ENCODE measurements around the gene ZCWPW2.

ZCWPW2 gene

GRCh38 chr3:28376424-28376823, 27.9 kb downstream of the ZCWPW2 start:
- DNase-seq (ENCODE audit: low read depth) = peak; percentile 78

- DNase-seq (ENCODE audit: low read depth) = no peak
Observed at GRCh38 chr3:28386049-28386448, 37.5 kb downstream of the ZCWPW2 start.

- no peak for DNase-seq (ENCODE audit: low read depth)
Observed at GRCh38 chr3:28388978-28389377, 40.5 kb downstream of the ZCWPW2 start.

- no peak for DNase-seq (ENCODE audit: low read depth)
Observed at GRCh38 chr3:28399206-28399605, 50.7 kb downstream of the ZCWPW2 start.

GRCh38 chr3:28406241-28406640, 57.7 kb downstream of the ZCWPW2 start:
- DNase-seq (ENCODE audit: low read depth) = no peak

GRCh38 chr3:28449398-28449797, 100.9 kb downstream of the ZCWPW2 start:
- DNase-seq (ENCODE audit: low read depth) = no peak

GRCh38 chr3:28462866-28463265, 114.3 kb downstream of the ZCWPW2 start:
- no peak for DNase-seq (ENCODE audit: low read depth)

- no peak for DNase-seq (ENCODE audit: low read depth)
Observed at GRCh38 chr3:28467414-28467813, 118.9 kb downstream of the ZCWPW2 start.

- peak; percentile 49 for DNase-seq (ENCODE audit: low read depth)
Observed at GRCh38 chr3:28476194-28476593, 127.7 kb downstream of the ZCWPW2 start.

GRCh38 chr3:28476764-28477163, 128.2 kb downstream of the ZCWPW2 start:
- no peak for DNase-seq (ENCODE audit: low read depth)

GRCh38 chr3:28485164-28485563, 136.6 kb downstream of the ZCWPW2 start:
- DNase-seq (ENCODE audit: low read depth) = no peak

GRCh38 chr3:28495301-28495700, 146.8 kb downstream of the ZCWPW2 start:
- DNase-seq (ENCODE audit: low read depth) = no peak

GRCh38 chr3:28502397-28502937, 153.9 kb downstream of the ZCWPW2 start:
- DNase-seq (ENCODE audit: low read depth) = no peak

GRCh38 chr3:28504976-28505375, 156.5 kb downstream of the ZCWPW2 start:
- DNase-seq (ENCODE audit: low read depth) = no peak

GRCh38 chr3:28521663-28522062, 173.1 kb downstream of the ZCWPW2 start:
- no peak for DNase-seq (ENCODE audit: low read depth)

- no peak for DNase-seq (ENCODE audit: low read depth)
Observed at GRCh38 chr3:28542351-28542750, 193.8 kb downstream of the ZCWPW2 start.

GRCh38 chr3:28544236-28544635, 195.7 kb downstream of the ZCWPW2 start:
- DNase-seq (ENCODE audit: low read depth) = no peak

GRCh38 chr3:28544831-28545230, 196.3 kb downstream of the ZCWPW2 start:
- no peak for DNase-seq (ENCODE audit: low read depth)

- no peak for DNase-seq (ENCODE audit: low read depth)
Observed at GRCh38 chr3:28547677-28548076, 199.2 kb downstream of the ZCWPW2 start.

- DNase-seq (ENCODE audit: low read depth) = no peak
Observed at GRCh38 chr3:28553175-28553574, 204.7 kb downstream of the ZCWPW2 start.

GRCh38 chr3:28556195-28556594, 207.7 kb downstream of the ZCWPW2 start:
- DNase-seq (ENCODE audit: low read depth) = no peak

GRCh38 chr3:28564211-28564610, 215.7 kb downstream of the ZCWPW2 start:
- no peak for DNase-seq (ENCODE audit: low read depth)

- no peak for DNase-seq (ENCODE audit: low read depth)
Observed at GRCh38 chr3:28569357-28569756, 220.8 kb downstream of the ZCWPW2 start.

- no peak for DNase-seq (ENCODE audit: low read depth)
Observed at GRCh38 chr3:28574036-28574435, 225.5 kb downstream of the ZCWPW2 start.

Data from fibroblast of the conjunctiva (primary cell).